Loucy (cell line): ENCODE results near the gene ZNRF3.

Experiments
- CTCF ChIP-seq: fragments of 200-600 bp; sonication (generic); conservative IDR thresholded peaks from 2 replicates; pipeline ENCODE4 v1.5.1; 2014; ENCODE audit warnings: mild to moderate bottlenecking, antibody characterized with exemption, low read length
- EZH2phosphoT487 ChIP-seq: fragments of 200-600 bp; IDR thresholded peaks from 2 replicates; pipeline ENCODE4 v1.6.1; 2018; ENCODE audit warnings: antibody characterized with exemption, mild to moderate bottlenecking, moderate library complexity, borderline replicate concordance

- no peak for TF ChIP-seq CTCF
- TF ChIP-seq EZH2phosphoT487, result no peak
These were observed 20.4 kb downstream of the ZNRF3 start for GRCh38 chr22:28903729-28904128.
